HS-27A (cell line): ENCODE data around the gene GABRR2.

Experiments
- DNase-seq: peaks from one replicate; pipeline ENCODE4 v3.0.0-alpha.2; 2012; ENCODE audit warnings: low read depth, missing footprints

Gene GABRR2

DNA sequence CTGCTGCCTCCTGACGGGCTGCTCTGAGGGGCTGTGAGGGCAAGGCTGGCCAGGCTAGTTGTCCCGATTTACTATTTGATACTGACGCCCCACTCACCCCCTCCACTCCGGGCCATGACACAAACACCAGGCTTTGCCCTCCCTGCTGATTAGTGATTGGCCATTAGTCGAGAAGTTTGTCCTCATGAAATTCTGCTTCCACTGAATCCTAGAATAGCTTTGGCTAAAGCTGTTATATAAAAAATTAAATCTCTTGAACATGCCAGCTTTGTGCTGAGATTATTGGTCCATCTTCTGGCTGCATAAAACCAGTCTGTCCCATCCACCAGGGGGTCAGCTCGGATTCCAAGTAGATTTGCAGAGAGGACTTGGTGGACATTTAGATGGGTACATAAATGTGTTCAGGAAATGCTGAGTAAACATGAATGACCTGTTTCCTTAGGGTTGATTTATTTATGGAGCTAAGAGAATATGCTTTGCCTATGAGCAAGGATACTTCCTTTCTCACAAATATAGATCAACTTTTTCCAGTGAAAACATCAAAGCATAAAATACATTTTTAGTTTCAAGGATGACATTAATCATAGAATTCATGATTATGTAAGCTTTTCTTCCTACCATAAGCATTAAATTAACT lies at the start of gene GABRR2:
GABRR2 (minus strand) TSS at position 51 of the 637 bp plus-strand sequence. CDS start 134 bp downstream, outside the sequence.
- no peak for DNase-seq

DNA sequence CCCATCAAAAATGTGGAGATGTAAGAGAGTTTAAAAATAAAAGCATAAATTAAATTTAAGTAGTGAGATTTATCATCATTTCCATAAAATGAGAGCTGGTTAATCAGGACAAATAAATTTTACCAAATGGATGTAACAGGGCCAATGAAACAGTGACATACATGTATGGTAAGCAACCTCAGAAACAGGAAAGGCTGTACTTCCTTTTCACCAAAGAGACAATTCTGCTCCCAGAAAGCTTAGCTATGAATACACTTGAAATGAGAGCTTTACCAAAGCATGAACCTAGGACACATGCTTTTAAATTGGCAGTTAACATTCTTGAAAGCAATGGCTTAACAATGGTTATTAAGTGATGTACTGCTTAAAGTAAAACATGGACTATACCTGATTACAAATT lies 49.5 kb upstream of the GABRR2 start:
- no peak for DNase-seq

DNA sequence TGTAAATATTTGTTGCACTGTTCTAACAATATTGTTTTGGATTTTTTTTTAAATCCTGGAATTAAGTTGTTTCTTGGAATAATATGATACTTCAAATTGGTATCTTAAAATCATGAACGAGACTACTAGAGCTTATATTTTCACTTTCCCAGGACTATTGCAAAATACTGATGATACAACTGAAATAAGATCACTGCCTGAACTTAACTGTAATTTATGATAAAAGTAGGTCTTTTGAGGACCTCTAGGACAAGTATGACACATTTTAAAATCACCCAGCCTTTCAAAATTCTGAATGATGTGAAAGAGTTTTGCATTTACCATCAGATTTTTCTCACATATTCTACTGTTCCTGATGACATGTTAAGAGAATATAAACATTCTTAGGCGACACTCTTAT lies 46.1 kb upstream of the GABRR2 start:
- DNase-seq, result no peak

DNA sequence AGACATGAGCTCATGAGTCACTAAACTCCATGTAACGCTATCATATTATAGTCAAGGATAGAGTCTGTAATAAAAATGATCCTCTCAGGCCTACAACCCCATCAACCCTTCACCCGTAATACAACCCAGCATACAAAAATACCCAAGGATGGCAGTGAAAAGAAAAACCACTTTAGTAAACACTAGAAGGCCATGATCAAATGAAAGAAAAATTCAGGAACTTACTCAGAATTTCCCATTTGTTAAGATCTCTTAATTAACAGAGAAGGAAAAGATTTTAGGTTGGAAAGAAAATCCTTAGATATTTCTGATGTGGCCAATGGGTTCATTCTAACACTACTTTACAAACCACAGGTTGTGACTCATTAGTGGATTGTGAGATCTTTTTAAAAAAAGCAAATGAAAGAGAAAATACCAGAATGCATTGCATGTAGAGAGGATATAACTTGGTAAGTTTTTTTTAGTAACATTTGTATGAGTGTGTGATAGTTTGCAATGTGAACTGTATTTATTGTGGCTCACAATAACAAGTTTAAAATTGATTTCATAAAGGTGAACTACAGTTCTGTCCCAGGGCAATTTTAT lies 45.4 kb upstream of the GABRR2 start:
- no peak for DNase-seq

DNA sequence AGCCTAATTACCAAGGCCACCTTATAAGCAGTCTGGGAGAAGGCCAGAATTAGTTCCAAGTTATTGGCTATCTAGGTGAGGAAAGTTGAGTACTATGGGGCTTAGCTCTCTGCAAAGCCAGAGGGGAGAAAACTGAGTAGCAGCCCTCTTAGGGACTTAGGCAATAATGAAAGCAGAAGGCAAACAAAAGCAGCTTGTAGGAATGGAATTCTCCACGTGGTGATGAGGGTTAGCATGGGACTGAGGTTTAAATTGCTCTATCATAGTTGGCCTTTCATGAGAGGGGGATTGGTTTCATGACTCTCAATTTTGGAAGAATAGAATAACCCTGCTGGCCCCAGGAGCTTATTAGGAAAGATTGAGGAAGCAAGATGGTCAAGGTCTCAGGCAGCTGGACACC lies 44.5 kb upstream of the GABRR2 start:
- no peak for DNase-seq

DNA sequence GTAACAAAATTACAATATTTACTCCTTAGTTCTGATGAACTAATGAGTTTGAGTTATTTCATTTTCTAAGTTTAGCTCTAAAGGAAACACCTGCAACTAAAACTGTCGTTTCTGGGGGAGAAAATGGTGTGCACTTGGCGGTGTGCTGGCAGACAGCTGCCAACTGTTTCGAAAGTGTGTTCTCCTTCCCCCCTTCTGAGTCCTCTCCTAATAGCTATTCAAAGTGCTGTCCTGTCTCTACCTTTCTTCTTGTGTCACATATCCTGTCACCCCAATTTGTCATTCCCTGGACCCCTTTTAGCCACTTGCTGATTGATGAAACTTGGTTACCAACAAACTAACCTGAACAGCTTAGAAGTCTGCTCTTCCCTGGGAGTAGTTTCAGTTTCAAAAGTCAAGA lies 42.3 kb upstream of the GABRR2 start:
- no peak for DNase-seq

DNA sequence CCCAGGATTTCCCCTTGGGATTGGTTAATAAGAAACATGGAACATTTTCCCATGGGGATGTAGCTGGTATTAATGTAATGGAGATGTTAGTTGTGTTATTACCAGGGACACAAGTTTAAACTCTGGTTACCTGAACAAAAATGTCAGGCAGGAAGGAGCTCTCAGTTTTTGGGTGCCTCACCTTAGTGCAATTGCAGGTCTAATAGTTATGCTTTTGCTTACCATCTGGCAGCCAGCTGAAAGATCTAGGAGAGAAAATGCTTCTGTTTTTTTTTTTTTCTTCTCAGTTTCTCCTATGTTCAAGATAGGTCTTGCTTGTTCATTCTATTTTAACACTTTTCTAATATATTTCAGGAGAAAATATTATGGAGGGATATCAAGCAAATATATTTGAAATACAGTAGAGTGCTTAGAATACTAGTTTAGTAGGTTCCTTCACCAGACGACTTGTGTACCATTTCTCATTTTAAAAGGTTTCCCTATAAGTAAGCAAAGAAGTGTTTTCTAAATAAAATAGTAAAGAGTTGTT lies 41.6 kb upstream of the GABRR2 start:
- no peak for DNase-seq

DNA sequence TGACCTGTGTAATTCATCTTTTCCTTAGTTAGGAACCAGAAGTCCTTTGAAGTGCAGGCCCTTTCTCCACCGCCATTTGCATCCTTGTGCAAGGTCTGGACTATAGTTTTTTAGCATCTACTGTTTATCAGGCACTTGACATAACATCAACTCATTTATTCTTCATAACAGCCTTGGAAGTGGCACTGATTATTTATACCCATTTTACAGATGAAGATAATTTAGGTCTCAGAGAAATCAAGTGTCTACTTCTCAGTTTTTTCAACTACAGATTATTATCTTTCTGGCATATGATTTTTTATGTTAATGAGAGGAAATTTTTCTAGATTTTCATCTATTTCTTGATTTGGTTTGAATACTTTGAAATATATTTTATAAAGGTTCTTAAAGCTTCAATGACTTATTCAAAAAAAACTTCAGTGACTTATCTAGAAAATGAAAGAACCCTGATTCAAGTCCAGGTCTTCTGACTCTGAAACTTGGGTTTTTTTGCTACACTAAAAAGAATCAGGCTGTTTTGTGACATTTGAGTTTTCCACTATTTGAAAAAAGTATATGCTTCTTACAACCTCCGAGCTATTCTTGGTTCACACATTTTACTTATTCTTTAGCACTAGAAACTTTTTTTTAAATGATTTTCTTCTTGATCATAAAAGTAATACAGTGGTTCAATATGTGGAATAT lies 40.6 kb upstream of the GABRR2 start:
- no peak for DNase-seq

DNA sequence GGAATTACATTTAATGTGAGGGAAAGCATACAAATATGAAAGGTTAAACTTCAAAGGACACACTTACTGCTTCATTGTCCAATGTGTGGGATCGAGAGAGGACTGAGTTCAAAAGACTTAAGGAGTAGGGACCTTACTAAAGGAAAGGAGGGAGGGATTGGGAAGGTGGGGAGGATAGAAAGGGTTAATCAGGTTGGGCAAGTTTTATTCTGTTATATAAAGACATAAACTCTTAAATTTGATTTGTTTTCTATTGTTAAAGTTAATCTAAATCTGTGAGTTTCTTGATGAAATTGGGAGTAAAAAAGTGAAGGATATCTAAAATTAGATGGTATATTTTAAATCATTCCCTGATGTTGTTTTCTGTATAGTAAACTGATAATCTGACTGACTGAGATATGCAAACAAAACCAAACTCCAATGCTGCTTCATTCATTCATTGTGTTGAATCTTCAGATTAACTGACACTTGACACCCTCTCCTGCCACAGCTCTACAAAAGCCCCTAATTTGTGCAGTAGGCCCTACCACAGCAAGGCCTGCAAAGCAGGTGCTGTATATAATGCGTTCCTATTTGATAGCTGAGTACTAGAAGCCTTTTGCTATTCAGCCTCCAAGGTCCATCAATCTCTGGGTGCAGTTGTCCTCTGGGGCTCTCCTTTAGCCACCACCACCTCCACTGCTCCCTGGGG lies 38.7 kb upstream of the GABRR2 start:
- DNase-seq, result no peak

DNA sequence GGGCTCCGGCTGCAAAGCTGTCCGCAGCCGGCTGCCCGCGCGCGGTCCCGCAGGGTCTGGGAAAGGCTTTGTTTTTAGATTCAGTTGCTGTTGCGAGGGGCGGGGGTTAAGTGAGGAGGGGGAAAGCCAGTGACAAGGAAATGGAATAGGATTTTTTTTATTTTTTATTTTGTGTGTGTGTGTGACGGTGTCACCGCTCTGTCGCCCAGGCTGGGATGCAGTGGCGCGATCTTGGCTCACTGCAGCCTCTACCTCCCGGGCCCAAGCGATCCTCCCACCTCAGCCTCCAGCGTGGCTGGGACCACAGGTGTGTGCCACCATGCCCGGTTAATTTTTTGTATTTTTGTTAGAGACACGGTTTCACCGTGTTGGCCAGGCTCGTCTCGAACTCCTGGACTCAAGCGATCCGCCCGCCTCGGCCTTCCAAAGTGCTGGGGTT lies 38.0 kb upstream of the GABRR2 start:
- no peak for DNase-seq

DNA sequence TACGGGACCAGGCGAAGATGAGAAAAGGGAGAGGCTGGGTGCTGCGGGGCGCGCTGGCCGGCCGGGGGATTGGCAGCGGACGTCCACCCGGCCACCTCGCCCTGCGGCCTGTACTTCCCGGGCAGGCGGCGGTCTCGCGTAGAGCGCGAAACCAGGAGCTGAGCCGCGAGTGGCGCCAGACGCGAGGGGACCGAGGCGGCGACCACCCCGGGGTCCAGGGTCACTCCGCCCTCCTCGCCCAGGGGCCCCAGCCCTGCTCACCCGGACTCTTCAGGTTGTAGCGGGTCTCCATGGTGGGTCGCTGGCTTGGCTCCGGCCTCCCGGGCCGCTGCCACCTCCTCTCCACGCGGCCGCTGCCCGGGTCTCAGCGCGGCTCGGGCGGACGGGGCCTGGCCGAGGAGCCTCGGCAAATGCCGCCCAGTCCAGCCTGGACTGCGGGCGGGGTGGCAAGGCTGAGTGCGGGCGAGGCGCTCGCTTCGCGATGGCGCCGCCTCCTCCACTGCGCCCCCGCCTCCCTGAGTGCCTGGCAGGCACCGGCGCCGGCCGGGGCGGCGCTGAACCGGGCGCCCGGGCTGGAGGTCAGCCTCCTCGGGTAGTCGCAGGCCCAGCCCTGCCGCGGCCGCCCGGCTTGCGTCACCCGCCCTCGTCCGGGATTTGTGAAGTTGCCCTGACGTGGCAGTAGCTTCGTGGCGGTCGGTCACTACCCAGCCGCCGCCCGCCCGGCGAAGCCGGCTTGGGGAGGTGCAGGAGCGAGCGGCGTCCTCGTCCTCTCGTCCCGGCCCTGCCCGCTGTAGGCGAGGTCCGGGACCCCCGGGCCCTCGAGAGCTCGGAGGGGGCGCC lies 37.4 kb upstream of the GABRR2 start, which contains the start of gene UBE2J1:
UBE2J1 (minus strand) TSS at position 445 of the 840 bp plus-strand sequence; CDS start at position 292, 153 bp downstream.
- DNase-seq, result no peak

DNA sequence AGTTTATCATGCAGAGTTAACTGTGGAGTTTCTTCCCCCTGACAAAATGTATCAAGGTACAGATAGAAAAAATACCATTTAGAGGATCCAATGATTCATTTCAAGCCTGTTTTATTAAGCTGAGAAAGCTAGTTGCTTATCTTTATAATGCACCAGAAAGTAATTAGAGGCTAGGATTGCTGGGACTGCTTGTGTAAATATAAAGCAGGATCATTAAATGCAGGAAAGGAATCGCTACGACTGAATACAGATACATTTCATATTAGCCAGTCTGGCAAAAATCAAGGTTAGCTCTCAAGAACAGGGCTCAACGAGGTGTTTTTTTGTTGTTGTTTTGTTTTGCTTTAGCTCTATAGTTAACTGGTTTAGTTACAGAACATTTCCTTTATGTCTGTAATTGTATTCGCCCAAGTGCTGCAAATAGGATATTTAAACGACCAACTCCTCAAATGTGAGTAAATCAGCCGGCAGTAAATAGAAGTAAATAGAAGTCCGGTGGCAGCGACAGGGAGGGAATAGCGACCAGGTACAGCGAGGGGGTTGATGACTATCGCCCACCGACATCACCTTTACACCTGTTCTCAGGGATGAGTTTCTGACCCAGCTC lies 36.7 kb upstream of the GABRR2 start:
- DNase-seq, result no peak

DNA sequence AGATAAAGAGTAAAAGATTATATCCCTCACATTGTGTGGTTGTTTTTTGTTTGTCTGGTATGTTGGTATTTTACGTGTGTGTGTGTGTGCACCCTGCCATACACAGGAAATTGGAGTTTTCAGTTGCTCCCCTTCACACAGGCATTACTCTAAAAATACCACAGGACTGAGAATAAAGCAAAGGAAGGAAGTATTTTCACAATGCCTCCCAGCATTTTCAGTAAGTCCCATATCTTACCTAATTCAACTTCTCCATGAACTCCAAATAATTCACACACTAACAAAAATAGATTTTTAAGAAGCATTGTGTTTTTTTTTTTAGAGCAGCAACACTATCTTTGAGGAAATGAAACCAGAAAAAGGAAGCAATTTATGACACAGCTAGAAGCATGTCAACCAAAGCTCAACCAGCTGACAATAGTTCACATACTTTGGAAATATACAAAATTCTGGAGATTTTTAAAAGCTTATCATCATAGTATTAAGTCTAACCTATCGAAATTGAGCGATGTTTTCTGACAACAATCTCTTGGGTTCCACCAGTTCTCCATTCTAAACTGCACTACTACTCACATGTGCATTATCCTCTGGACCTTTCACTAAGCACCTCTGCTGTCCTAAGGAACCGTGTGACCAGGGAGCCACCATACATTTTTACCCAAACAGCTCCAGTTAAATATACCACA lies 35.3 kb upstream of the GABRR2 start:
- DNase-seq, result no peak

DNA sequence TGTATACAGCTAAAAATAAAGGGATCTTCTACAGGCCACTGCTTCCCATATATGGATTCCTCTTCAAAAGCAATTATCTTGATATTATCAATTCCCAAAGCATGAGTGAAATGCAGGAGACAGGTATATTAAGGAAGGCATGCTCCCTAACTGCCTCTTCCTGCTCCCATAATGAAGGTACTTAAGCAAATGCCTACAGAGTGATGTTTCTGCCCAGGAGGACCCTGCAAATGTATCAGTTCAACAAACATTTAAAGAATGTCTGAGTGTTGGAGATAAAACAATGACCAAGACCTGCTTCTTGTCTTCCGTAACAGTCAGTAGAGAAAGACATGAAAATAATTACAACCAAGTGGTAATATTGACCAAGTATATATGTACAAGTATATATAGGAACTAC lies 33.3 kb upstream of the GABRR2 start:
- DNase-seq, result no peak

DNA sequence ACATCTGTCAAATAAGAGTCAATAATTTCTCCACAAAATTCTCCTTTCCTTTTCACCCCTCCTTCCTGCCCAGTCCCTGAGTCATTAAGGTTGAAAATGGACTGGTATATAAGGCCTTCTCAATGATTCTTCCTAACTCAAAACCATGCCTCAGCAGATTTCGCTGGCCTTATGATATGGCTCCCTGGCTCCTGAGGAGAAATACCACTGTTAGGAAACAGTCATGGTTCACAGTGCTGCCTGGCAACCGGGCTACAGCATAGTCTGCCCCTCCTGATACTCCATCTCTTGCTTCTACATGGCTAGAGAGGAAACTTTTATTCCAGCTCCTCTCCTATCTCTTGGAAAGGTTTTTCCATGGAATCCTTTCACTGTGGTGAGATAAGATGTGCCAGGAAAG lies 32.7 kb upstream of the GABRR2 start:
- no peak for DNase-seq

DNA sequence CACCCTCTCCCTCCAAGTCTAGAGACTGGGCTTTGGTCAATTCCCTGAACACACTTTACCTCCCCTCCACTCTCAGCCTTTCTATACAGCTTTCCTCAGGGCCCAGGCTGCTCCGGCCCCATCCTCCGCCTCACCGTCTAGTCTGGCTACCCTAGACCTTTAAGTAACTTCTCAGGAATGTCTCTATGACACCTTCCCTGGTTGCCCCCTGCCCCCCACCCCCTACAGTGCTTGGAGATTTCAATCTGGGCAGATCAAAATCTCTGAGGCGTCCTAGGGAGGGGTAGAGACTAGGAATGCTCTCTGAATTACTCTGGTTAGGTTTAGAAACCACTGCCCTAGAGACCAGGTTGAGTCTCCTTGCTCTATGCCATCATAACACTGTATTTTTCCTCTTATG lies 31.3 kb upstream of the GABRR2 start:
- no peak for DNase-seq

DNA sequence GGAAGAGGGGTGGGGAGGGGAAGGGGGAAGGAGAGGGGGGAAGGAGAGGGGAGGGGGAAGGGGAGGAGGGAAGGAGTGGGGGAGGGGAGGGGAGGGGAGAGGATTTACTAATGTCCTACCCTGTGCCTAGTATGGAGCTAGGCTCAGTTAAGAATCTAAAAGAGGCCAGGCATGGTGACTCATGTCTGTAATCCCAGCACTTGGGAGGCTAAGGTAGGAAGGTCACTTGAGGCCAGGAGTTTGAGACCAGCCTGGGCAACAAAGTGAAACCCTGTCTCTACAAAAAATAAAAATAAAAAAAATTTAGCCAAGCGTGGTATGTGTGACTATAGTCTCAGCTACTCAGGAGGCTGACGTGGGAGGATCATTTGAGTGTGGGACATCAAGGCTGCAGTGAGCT lies 24.5 kb upstream of the GABRR2 start:
- no peak for DNase-seq

DNA sequence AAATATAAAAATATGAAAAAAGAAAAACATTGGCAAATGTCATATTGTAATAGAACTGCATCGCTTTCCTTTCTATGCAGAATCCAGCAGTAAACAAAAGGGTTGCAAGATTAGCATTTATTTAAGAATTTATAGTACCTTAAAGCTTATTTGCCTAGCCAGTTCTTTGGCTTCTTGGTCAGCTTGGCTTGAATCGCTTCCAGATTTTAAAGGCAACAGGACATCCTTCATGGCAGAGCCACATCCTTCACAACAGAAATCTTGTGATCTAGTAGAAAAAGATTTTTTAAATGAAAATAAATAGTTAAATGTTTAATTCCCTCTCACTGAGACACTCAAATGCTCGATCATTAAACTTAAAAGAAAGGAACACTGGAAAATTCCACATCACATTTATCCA lies 20.1 kb upstream of the GABRR2 start:
- DNase-seq, result no peak

DNA sequence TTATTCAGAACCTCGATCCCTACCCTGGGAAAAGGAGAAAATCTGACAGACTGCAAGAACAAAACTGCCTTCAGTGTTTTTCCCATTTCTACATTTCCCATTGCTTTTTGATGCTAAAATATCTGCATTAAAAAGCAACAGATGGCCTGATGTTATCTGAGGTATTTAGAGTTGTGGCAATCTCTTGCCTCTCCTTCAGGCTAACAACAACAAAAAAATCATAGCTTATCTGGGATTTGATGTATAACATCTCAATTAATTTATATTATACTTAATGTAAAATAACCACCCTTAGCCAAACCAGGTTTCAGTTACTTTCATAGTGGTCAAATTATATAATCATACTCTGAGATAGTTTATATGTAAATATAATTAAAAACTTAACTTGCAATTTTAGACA lies 15.8 kb upstream of the GABRR2 start:
- DNase-seq, result no peak

DNA sequence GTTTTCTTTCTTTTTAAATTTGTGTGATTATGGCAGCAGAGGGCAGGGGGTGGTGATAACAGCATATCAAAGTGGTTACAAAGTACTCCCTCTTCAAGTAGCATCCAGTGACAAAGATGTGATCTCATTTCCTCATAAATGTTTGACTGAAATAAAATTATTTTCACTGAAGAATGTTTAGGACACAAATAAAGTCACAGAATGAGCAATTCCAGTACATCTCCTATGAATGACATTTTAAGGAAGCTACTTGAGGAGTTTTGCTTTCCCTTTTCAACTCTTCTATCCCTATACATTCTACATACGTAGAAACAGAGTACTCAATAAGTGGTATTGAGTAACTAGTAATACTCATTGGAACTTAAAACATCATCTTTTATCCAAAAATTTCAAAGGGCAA lies 13.9 kb upstream of the GABRR2 start:
- DNase-seq, result no peak

DNA sequence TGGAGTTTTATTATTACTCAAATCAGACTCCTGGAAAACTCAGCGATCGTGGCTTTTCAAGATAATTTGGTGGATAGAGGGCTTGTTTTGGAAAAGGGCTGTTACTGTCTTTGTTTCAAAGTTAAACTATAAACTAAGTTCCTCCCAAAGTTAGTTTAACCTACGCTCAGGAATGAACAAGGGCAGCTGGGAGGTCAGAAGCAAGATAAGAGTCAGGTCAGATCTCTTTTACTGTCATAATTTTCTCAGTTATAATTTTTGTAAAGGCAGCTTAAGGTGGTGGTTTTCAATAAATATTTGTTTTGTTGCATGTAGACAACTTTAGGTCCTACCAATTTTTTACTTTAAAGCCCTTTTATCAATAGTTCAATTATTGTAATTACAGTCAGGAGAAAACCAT lies 9.2 kb upstream of the GABRR2 start:
- no peak for DNase-seq
